Endometrium (tissue), 2 donors: ENCODE results near the gene STX8.
"Not testable (repeated sequence)": the region's sequence is repeated elsewhere in the genome, so short reads cannot be mapped to it uniquely, and the experiment has no call there.

Experiments used
- FAIRE-seq: peaks from 2 replicates; lab custom pipeline; 2012; peaks lifted over from hg19 to GRCh38; lab: Jason Lieb, UNC
- donor health status: control.
- donor health status: control.

The STX8 gene

DNA sequence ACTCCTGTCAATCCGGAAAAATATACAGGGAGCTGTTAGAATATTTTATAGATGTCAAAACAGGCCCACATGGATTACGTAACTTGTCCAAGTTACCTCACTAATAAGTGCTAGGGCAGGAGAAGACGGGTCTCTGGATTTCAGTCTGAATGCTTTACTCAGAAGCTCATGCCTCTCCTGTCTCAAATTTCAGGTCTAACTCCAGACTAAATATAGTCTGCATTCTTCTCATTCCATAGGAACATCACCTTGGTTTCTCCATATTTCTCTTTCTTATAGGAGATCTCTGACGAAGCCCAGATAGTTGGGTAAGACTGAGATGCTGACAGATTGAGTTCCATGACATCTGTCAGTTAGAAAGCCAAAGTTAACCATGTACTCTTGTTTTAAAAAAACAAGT, 174.2 kb downstream of the STX8 start:
- FAIRE-seq, result no peak

DNA sequence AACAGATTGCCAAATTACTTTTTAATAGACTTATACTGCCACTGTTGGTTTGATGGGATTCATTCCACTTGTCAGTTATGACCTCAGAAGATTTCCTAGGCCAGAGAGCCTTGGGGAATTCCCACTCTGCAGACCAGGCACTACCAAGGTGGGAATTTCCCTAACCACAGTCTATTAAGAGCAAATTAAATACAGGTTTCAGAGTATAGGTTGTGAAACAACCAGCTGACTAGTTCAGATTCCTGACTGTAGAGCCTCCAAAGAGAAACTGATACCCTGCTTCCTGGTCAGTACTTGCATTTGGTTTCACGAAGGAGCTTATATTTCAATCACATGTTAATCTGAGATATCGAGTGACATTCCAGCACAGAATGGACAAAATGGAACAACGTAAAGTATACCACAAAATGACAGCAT, 186.5 kb downstream of the STX8 start:
- no peak for FAIRE-seq

DNA sequence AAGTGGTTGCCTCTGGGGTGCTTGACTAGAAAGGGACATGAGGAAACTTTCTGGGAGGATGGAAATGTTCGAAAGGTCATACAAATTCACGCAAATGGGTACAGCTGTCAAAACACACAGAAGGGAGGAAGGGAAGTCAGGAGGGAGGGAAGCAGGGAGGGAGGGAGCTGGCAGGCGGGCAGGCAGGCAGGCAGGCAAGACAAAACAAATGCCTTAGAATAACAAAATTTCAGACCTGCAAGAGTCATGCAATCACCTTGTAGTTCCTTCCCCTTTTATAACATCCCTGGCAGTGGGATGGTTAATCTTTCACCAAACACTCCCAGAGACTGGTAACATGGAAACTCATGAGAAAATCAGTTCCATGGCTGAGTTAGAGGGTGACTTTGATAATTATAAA, 189.2 kb downstream of the STX8 start:
- FAIRE-seq, result no peak

DNA sequence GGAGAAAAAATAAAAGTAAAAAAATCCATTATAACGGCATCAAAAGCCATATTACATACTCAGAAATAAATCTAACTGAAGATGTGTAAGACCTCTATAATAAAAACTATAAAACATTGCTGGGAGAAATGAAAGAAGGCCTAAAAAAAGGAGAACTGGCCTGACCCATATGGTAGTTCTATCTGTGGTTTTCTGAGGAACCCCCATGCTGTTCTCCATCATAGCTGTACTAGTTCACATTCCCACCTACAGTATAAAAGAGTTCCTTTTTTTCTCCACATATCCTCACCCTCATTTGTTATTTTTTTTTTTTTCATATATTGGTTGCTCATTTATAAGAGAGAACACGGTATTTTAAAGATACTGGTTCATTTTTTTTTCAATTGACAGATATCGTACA, 191.8 kb downstream of the STX8 start:
- FAIRE-seq, result no peak

DNA sequence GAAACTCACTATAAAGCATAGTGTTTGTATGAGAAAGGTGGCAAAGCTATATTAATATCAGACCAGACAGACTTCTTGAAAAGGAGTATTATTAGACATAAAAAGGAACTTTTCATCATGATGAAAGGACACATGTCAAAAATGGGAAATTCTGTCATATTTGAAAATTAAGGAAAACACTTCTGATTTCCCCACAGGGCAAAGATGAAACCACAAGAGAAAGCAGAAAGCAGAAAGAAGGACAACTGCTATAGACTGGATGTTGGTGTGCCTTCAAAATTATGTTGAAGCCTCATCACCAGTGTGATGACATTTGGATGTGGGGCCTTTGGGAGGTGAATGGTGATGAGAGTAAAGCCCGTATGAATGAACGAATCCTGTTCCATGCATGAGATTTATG, 193.0 kb downstream of the STX8 start:
- FAIRE-seq, result no peak

DNA sequence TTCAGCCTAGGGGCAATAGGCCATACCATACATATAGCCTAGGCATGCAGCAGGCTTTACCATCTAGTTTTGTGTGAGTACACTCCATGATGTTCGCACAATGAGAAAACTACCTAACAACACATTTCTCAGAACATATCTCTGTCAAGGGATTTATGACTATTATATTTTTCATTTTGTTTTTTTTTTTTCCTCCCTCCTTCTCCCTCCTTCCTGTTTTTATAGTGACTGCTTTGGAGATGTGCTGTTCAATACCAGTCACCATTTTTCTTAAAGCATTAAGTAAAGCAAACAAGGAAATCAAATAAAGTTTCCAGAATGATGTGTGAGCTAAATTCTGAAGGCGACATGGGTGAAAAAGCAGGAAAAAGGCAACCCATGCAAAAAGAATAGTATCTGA, 194.6 kb downstream of the STX8 start:
- FAIRE-seq, result no peak

DNA sequence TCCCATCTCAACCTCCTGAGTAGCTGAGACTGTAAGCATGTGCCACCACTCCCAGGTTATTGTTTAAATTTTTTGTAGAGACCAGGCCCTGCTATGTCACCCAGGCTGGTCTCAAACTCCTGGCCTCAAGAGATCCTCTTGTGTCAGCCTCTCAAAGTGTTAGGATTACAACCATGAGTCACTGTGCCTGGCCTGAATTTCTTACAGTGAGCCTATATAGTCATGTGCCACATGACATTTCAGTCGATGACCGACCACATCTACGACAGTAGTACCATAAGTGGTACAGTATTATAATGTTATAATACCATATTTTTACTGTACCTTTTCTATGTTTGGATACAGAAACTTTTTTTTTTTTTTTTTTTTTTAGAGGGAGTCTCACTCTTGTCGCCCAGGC, 195.3 kb downstream of the STX8 start:
- no peak for FAIRE-seq

DNA sequence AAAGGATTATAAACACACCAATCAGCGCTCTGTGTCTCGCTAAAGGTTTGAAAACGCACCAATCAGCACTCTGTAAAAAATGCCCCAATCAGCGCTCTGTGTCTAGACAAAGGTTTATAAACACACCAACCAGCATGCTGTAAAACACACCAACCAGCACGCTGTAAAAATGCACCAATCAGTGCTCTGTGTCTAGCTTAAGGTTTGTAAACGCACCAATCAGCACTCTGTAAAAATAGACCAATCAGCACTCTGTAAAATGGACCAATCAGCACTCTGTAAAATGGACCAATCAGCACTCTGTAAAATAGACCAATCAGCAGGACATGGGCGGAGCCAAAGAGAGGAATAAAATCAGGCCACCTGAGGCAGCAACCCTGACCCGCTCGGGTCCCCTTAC, 199.4 kb downstream of the STX8 start:
- not testable (repeated sequence) for FAIRE-seq

DNA sequence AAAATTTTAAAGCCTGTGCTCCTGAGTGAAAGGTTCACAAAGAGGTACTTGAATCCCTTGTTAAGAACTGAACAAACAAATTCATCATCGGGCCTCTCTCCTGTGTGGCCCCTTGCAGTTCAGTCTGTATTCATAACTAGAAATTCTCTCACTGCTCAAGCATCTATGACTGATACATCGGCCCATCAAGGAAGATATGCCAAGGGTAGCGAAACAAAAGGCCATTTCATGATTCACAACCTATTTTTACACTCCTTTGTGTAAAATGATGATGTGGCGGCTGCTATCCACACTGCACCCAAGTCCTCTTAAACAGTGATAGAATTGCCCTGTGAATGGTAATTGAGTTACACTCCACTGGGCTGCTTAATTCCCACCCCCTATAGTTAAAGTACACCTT, 204.6 kb downstream of the STX8 start:
- no peak for FAIRE-seq

DNA sequence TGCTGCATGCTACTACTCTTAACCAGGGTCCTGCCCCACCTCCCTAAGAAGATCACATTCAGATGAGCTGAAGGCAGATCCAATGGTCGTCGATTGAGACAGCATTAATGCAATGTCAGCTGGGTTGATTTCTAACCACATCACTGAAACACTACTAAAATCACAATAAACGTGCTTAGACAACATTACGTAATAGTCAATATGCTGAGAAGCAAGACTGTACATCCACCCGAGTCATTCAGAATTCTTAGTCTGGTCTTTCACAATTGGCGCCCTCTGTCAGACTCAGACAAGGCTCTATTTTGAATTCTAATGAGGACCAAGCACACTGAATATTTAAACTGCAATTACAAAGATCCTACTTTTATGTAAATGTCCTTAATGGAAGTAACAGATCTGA, 205.2 kb downstream of the STX8 start:
- no peak for FAIRE-seq

DNA sequence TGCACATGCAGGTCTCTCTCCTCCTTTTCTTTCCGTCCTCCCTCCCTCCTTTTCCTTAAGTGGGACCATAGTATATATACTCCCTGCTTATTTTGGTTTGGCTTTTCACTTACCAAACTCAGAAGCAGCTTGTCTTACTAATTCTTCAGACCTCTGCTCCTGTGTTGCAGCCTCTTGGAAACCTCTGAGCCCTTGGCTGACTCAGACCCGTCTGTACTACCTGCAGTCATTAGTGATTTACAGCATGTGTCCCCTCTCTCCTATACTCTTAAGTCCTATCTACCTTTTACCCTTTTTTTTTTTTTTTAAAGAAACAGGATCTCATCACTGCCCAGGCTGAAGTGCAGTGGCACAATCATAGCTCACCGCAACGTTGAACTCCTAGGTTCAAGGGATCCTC, 207.0 kb downstream of the STX8 start:
- FAIRE-seq, result no peak

DNA sequence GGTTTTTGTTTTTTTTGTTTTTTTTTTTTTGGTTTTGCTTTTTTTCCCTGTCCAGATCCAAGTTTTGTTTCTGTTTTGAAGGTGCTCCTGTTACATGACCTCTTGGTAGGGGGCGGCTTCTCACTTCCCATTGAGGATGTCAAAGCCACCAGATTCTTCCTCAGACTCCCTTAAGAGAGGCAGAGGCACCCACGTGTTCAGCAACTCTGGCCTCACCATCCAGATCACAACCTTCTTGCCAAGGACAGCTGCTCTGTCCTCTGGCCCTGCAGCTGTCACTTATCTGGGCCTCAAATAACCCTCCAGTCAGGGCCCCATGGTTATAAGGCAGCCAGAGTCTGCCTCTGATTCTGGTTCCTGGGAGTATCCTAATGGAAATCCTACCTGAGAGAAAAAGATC, 208.5 kb downstream of the STX8 start:
- no peak for FAIRE-seq

DNA sequence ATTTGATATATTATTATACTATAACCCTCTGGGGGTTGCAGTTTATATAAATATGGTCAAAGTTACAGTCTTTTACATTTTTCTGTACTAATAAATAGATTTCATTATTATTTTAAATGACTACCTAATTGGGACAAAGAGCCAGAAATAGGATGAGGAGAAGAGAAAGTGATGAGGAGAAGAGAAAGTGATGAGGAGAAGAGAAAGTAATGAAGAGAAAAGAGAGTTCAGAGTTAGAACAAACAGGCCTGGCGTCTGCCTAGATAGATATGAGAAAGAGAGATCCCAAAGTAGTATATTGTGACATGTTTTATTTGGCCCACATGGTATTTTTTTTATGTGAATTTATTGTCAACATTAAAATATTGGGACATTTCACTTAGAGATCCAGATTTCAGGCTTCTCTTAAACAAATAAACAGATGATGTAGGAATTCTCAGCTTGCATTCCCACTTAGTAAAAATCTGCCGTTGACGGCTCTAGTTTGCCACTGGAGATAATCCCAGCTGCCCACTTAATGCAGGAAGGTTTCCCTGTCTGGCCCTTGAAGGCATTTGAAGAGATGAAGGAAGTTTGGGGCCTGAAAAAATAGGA, 210.7 kb downstream of the STX8 start:
- FAIRE-seq, result peak; percentile 58

DNA sequence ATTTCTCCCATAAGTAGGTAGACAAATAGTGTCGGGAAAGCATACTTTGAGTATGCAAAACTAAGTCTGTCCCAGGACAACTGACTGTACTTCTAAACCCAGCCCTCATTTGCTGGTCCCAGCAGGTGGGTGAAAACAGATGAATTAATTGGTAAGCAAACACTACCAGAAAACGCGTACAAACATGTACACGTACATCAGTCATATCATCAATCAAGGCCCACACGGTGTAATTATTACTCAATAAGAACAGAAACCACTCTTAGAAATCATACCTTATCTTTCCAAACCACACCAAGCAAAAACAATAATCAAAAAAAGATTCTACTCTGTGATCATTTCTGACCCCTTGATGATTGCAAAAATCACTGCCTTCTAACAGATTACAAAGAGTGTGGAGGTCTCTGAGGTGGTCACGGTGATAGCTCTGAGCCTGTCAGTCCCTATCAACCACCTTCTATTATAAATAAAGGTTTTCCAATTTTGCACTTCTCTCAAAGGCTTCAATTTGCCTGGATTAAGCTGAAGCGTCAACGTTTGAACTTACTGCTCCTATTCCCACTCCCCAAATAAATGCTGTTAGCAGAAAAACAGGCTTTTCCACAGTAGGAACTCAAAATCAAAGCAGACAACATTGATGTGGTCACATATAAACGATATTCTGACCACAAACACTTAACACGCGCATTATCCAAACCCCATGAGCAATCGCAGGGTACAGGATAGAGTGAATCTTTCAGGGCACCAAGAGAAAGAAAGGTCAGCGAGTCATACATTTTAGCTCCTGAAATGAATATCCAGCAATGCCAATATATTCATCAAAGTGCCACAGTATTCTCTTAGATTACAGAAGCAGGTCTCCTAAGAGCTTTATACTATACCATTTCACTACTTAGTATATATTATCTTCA, 211.9 kb downstream of the STX8 start:
- FAIRE-seq, result no peak

DNA sequence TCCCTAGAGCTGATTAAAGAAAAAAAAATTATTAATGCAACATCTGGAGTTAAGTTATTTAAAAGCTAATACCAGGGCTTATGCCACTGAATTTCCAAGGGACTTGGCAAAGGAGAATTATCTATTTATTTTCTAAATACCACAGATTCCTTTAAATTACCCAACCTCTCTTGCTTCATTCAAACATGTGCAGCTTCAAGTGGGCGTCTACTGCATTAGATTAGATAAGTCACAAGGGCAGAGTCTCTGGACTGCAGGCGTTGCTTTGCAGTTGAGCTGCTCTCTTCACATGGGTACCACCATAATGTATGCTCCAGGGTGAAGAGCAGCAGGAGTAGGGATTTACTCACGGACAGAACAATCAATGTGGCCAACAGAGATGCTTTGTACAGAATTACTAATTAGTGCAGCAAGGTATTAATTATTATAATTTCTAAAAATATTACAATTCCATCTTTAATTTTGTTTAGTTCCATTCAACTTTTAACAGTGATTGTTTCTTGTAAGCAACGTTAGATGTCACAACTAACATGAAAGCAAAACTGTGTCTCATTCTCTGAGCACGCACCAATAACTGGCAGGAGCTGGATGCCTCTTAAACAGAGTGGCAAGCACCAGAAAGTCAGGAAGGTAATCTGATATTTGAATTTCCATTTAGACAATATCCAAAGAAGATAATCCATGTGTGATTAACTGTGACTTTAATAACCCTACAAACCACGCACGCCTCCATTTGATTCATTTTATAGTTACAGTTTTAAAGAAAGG, 214.2 kb downstream of the STX8 start:
- no peak for FAIRE-seq

DNA sequence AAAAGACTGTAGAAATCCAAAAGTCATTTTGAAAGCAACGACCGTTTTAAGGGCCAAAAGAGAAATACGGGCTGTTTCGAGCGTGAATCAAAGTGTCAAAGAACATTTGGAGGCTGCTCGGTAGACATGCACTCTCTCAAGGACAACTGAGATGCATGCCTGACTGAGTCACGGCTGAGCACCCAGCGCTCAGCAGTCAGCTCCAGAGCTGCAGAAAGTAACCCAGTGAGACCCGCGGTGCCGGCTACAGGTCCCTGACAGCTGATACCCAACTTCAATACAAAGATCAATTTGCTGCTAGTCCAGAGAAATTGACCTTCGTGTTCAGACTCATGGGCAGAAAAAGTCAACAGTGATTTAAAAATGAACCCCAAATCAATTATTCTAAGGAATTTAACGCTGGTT, 214.9 kb downstream of the STX8 start:
- no peak for FAIRE-seq

DNA sequence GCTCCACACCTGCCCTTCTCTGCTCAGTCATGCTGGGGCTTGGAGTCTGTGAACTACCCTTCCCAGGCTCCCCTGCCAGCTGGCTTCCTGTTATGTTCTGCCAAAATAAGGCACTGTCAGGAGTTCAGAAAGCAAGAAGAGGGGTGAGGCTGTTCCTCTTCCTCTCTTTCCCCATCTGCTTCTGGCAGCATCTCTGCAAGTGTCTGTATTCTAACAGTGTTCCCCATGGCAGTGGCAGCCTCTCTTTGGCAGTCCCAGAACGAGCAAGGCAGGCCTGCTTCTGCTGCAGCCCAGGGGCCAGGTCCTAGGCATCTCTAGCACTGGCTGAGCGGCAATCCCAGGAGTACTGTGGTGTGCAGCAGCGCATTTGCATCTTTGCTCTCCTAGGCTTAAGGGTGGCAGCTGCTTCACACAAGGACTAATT, 219.1 kb downstream of the STX8 start:
- FAIRE-seq, result no peak

DNA sequence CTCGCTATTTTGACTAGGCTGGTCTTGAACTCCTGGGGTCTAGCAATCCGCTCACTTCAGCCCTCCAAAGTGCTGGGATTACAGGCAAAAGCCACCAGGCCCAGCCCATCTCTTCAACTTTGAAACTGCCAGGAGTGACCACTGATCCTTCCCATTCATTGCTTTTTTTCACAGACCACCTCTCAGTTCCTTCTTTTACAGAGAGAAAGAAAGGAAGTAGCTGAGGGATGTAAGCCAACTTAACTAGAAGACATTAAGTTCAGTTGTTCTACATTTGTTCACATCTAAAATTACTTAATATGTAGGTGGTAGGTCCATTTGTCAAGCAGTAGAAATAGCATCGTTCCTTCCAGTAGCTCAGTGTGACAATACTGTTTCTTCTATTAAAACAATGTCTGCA, 219.8 kb downstream of the STX8 start:
- FAIRE-seq, result no peak

DNA sequence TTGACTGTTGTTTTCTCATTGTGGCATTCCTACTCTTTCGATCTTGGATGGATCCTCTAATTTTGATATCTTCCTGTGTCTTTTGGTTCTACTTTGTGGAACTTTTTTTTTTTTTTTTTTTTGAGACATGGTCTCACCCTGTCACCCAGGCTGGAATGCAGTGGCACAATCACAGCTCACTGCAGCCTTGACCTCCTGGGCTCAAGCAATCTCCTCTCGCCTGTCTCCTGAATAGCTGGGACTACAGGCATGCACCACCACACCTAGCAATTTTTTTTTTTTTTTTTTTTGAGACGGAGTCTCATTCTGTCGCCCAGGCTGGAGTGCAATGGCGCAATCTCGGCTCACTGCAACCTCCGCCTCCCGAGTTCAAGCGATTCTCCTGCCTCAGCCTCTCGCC, 220.4 kb downstream of the STX8 start:
- FAIRE-seq, result not testable (repeated sequence)

DNA sequence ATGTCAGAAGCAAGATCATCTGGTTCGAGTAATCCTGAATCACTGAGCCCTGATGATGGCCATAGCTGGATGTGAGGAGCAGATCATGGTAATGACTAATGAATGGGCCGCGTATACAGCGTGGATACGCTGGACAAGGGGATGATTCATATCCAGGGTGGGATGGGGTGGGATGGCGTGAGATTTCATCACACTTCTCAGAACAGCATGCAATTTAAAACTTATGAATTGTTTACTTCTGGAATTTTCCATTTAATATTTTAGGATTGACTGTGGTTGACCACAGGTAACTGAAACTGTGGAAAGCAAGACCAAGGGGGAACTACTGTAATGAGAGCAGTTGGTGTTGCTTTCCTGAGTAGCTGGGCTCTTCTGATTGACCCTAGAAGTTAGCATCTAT, 225.5 kb downstream of the STX8 start:
- FAIRE-seq, result no peak

DNA sequence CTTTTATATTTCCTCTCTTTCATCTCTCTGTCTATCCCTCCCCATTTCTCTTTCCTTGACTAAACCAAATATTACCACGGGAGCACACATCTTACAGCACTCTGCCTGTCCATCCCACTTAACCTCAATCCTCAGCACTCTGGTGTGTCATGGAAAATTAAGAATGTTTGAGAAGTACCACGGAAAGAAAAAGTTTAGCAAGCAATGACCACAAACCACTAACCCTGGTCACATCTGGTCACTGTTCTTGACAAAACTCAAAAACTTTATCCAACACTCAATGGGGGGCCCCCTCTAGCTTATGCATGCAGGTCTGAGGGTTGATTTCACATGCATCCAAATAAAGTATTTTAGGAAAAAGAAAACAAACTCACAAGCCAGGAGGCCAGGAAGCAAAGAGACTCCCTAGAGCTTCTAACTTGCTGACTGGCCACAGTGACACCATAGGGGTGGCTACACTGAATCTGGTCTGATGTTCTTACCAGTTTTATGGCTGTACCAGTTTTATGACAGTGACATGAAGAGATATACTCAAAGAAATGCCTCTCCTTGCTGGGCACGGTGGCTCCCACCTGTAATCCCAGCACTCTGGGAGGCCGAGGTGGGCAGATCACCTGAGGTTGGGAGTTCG, 229.2 kb downstream of the STX8 start:
- FAIRE-seq, result no peak

DNA sequence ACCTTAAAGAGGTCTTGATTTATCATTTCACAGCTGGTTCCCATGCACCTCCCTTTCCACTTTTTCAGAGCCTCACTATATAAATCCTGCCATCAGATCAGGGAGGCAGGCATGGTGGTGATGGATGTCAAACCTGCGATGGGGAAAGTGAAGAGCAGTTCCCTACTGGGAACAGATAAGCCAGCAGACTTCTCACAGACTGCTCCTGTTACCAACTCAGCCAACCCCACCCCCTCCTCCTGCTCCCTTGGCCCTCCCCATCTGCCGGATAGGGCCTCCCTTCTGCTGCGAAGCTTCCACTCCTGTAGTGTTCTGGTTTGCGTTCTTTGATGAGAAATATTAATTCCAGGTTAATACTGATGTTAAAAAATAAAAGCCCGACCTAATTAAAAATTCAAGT, 232.1 kb downstream of the STX8 start:
- FAIRE-seq, result no peak

DNA sequence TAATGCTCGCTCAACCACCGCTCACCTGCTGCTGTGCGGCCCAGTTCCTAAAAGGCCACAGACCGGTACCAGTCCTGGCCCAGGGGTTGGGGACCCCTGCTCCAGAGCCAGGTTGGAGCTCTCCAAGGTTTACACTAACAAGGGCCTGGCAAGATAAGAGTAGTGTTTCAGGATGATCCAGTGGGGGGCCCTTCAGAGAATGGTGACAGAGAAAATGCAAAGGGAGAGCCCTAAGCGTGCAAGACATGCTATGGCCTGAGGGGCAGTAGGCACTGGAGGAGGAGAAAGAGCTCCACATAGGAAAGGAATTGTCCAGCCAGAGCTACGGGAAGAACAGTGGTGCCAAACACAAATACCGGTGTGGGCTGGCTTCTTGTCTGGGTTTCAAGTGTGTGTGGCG, 233.4 kb downstream of the STX8 start:
- FAIRE-seq, result no peak
